ENCODE measurements around the gene RPP21. TPM values are rescaled to one million over a fixed set of nuclear protein-coding genes. Genes with fewer than 3 reads are reported as not detected.

Gene RPP21
- total and polyA plus RNA-seq, 12 donors, result 24.2 to 223 (median 59.7) TPM

DNA sequence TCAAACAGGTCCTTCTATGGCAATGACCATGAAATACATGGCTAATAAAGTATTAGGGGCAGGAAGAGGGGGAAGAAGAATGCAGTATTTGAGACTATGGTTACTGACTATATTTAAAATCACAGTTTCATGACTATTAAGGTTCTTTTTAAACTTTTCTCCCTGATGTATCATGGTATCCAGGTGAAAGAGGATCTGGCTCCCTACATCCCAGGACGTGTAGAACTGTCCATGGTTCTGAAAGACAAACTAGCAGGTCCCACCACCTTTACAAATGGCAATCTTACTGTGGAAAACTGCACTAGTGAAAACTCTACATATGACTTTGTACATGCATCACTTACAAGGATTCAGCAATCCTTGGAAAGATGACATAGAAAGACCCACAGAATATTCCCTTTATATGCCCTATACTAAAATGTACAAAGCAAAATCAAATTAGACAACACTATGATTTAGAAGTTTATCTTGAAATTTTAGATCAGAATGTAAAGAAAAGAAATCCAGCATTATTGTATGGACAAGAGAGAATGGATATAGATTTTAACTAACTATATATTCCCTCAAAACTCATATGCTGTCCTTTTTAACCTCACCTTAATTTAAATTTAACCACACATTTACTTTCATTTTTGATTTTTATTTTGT lies 33.5 kb downstream of the RPP21 start:
- TF ChIP-seq, protein P1, sequence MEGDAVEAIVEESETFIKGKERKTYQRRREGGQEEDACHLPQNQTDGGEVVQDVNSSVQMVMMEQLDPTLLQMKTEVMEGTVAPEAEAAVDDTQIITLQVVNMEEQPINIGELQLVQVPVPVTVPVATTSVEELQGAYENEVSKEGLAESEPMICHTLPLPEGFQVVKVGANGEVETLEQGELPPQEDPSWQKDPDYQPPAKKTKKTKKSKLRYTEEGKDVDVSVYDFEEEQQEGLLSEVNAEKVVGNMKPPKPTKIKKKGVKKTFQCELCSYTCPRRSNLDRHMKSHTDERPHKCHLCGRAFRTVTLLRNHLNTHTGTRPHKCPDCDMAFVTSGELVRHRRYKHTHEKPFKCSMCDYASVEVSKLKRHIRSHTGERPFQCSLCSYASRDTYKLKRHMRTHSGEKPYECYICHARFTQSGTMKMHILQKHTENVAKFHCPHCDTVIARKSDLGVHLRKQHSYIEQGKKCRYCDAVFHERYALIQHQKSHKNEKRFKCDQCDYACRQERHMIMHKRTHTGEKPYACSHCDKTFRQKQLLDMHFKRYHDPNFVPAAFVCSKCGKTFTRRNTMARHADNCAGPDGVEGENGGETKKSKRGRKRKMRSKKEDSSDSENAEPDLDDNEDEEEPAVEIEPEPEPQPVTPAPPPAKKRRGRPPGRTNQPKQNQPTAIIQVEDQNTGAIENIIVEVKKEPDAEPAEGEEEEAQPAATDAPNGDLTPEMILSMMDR (IDR thresholded peaks at IDR 0.05), result no peak
- TF ChIP-seq POLR2A (IDR thresholded peaks at IDR 0.05), result no peak
- H3K36me3 ChIP-seq (replicated peaks in 1 of 2), result no peaks in the 10 kb centered on the region
- no peak overlapping the region for H3K4me3 ChIP-seq
- intact Hi-C loops (cut with DNase I), result no loop called here
- H3K27ac ChIP-seq, result no peak overlapping the region
- no peaks in the 10 kb centered on the region for H3K9me3 ChIP-seq (replicated peaks in 1 of 3)
- no peak for DNase-seq
- H3K27me3 ChIP-seq, result peaks cover 28% of the 10 kb centered on the region
- H3K4me1 ChIP-seq (replicated peaks in 1 of 2), result no peaks in the 10 kb centered on the region
- 0% methylated on average over 1 of the region's 1 CpG for WGBS, 4 donors

DNA sequence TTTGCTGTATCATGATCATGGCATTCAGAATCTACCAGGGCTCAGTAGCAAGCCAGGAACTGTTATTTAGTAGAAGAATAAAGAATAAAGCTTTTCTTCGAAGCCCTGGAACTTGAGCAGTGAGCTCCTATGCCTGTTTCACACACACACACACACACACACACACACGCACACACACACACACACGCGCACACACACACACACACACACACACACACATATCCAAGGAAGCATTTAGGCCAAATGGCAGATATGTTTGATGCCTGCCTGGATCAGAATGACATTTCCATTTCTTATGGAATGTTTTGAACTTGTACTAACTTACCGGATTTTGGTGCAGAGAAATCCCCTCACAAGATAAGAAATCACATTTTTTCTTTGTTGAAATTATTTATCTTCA lies 35.5 kb downstream of the RPP21 start:
- peaks cover 26% of the 10 kb centered on the region for H3K27me3 ChIP-seq
- H3K4me1 ChIP-seq (replicated peaks in 1 of 2), result no peaks in the 10 kb centered on the region
- intact Hi-C loops (cut with DNase I), result no loop called here
- no peak for DNase-seq
- TF ChIP-seq POLR2A (IDR thresholded peaks at IDR 0.05), result no peak
- TF ChIP-seq, protein P1 (IDR thresholded peaks at IDR 0.05), result no peak
- no peak overlapping the region for H3K27ac ChIP-seq
- WGBS, 4 donors, result 39 to 63% (median 48%) methylated on average over 5 of the region's 5 CpGs
- no peak overlapping the region for H3K4me3 ChIP-seq
- H3K9me3 ChIP-seq (replicated peaks in 1 of 3), result no peaks in the 10 kb centered on the region
- no peaks in the 10 kb centered on the region for H3K36me3 ChIP-seq (replicated peaks in 1 of 2)

DNA sequence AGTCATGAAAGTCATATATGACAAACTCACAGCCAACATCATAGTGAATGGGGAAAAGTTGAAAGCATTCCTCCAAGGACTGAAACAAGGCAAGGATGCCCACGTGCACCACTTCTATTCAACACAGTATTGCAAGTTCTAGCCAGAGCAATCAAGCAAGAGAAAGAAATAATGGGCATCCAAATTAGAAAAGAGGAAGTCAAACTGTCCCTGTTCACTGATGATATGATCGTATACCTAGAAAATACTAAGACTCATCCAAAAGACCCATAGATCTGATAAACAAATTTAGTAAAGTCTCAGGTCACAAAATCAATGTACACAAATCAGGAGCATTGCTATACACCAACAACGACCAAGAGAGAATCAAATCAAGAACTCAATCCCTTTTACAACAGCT lies 41.2 kb downstream of the RPP21 start:
- H3K9me3 ChIP-seq (replicated peaks in 1 of 3), result no peaks in the 10 kb centered on the region
- H3K36me3 ChIP-seq (replicated peaks in 1 of 2), result no peaks in the 10 kb centered on the region
- H3K27ac ChIP-seq, result no peak overlapping the region
- H3K4me1 ChIP-seq (replicated peaks in 1 of 2), result no peaks in the 10 kb centered on the region
- TF ChIP-seq, protein P1 (IDR thresholded peaks at IDR 0.05), result no peak
- TF ChIP-seq POLR2A (IDR thresholded peaks at IDR 0.05), result no peak
- H3K4me3 ChIP-seq, result no peak overlapping the region
- intact Hi-C loops (cut with DNase I), result no loop called here
- peaks cover 19% of the 10 kb centered on the region for H3K27me3 ChIP-seq
- 35 to 47% (median 41%) methylated on average over 3 of the region's 3 CpGs for WGBS, 4 donors
- no peak for DNase-seq

DNA sequence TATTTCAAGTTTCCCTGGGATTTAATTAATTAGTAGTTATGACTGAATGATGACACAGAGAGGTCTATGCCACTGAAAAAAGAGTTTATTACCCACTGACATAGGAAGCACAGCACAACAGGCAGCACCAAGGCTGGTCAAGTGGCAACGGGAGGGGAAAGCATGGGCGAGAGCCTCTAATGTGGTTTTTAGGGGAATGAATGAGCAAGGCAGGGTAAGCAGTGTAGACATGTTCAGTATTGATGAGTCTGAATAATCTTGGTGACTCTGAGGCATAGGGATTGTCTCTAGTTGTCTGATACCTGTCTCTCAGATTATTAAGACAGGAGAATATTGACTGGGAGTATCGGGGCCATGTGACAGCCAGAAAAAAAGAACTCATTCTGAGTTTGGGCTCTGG lies 46.3 kb downstream of the RPP21 start:
- no peak for TF ChIP-seq POLR2A (IDR thresholded peaks at IDR 0.05)
- TF ChIP-seq, protein P1 (IDR thresholded peaks at IDR 0.05), result no peak
- intact Hi-C loops (cut with DNase I), result loop anchor here in 1 of 2 donors (10.0 kb wide), 1 partner anchor 166 kb away; no protein-coding TSS in a partner anchor
- peaks cover 33% of the 10 kb centered on the region for H3K27me3 ChIP-seq
- 56 to 63% (median 61%) methylated on average over 3 of the region's 3 CpGs for WGBS, 4 donors
- no peak for DNase-seq
- H3K27ac ChIP-seq, result no peak overlapping the region
- H3K36me3 ChIP-seq (replicated peaks in 1 of 2), result no peaks in the 10 kb centered on the region
- H3K9me3 ChIP-seq (replicated peaks in 1 of 3), result no peaks in the 10 kb centered on the region
- no peaks in the 10 kb centered on the region for H3K4me1 ChIP-seq (replicated peaks in 1 of 2)
- H3K4me3 ChIP-seq, result no peak overlapping the region

All from adrenal gland (tissue), 12 donors.